Skin epidermis (tissue), 12 donors: ENCODE measurements around the gene SSX2IP.
"Not testable (repeated sequence)": the region's sequence is repeated elsewhere in the genome, so short reads cannot be mapped to it uniquely, and the experiment has no call there.

ENCODE experiments used
- H3K27ac ChIP-seq, 21 experiments: fragments of 200-600 bp; sonication (generic) in 11 of 21; one replicate each; pipeline ENCODE4 v1.5.0; 2020; ENCODE audit warnings: mild to moderate bottlenecking in 3 of 21, inconsistent platforms in 2 of 21, moderate library complexity in 2 of 21
- H3K4me3 ChIP-seq, 7 experiments: fragments of 200-600 bp; sonication (generic) in 2 of 7; one replicate each; pipeline ENCODE4 v1.5.0; 2020; ENCODE audit warnings: inconsistent platforms in 2 of 7, mild to moderate bottlenecking in 2 of 7, moderate library complexity in 1 of 7

The SSX2IP gene

GRCh38 chr1:84690397-84691121 lies at the start of gene SSX2IP:
TSS of gene SSX2IP (minus strand) at chr1:84690461. CDS start at chr1:84671219, 19,242 bp downstream.
- Histone ChIP-seq H3K4me3 (peak within 1 kb of the TSS; percentile 66 to 89 (median 83)), H3K27ac (peak within 1 kb of the TSS; percentile 0 to 93 (median 81))

- Histone ChIP-seq H3K4me3 (no peak overlapping the region), H3K27ac (no peak overlapping the region)
Measured at GRCh38 chr1:84738237-84738636, 48.0 kb upstream of the SSX2IP start.

GRCh38 chr1:84737590-84737989 lies 47.3 kb upstream of the SSX2IP start:
- H3K4me3 ChIP-seq, result no peak overlapping the region
- H3K27ac ChIP-seq, result no peak overlapping the region

GRCh38 chr1:84736944-84737343 lies 46.7 kb upstream of the SSX2IP start:
- H3K4me3 ChIP-seq, result no peak overlapping the region
- H3K27ac ChIP-seq, result no peak overlapping the region

GRCh38 chr1:84736445-84736844 lies 46.2 kb upstream of the SSX2IP start:
- H3K27ac ChIP-seq, result no peak overlapping the region
- H3K4me3 ChIP-seq, result no peak overlapping the region

GRCh38 chr1:84735483-84735882 lies 45.2 kb upstream of the SSX2IP start:
- no peak overlapping the region for H3K4me3 ChIP-seq
- no peak overlapping the region for H3K27ac ChIP-seq

- Histone ChIP-seq H3K4me3 (no peak overlapping the region), H3K27ac (no peak overlapping the region)
Measured at GRCh38 chr1:84732520-84732919, 42.3 kb upstream of the SSX2IP start.

GRCh38 chr1:84731519-84731918 lies 41.3 kb upstream of the SSX2IP start:
- Histone ChIP-seq H3K4me3 (no peak overlapping the region), H3K27ac (no peak overlapping the region)

GRCh38 chr1:84727711-84728110 lies 37.5 kb upstream of the SSX2IP start:
- H3K27ac ChIP-seq, H3K4me3 ChIP-seq: not testable (repeated sequence)

- peak overlapping the region in 1 of 21 experiments; percentile 6 for H3K27ac ChIP-seq
Measured at GRCh38 chr1:84726593-84727499, 36.6 kb upstream of the SSX2IP start.

GRCh38 chr1:84724128-84724860 lies 34.0 kb upstream of the SSX2IP start:
- Histone ChIP-seq H3K27ac (no peak overlapping the region), H3K4me3 (no peak overlapping the region)

More at GRCh38 chr1:84726593-84727499, 36.6 kb upstream of the SSX2IP start:
- no peak overlapping the region for H3K4me3 ChIP-seq

GRCh38 chr1:84722794-84723193 lies 32.5 kb upstream of the SSX2IP start:
- no peak overlapping the region for H3K4me3 ChIP-seq
- H3K27ac ChIP-seq, result no peak overlapping the region

GRCh38 chr1:84721872-84722271 lies 31.6 kb upstream of the SSX2IP start:
- peak overlapping the region in 2 of 21 experiments; percentile 17 to 59 for H3K27ac ChIP-seq
- not testable (repeated sequence) for H3K4me3 ChIP-seq

GRCh38 chr1:84721152-84721551 lies 30.9 kb upstream of the SSX2IP start:
- H3K4me3 ChIP-seq, result no peak overlapping the region
- H3K27ac ChIP-seq, result peak overlapping the region in 2 of 21 experiments; percentile 17 to 59

- peak overlapping the region in 7 of 21 experiments; percentile 1 to 59 (median 28) for H3K27ac ChIP-seq
- no peak overlapping the region for H3K4me3 ChIP-seq
Measured at GRCh38 chr1:84720221-84720780, 30.0 kb upstream of the SSX2IP start.

- Histone ChIP-seq H3K27ac (peak overlapping the region in 9 of 21 experiments; percentile 1 to 59 (median 33)), H3K4me3 (no peak overlapping the region)
Measured at GRCh38 chr1:84719543-84720217, 29.4 kb upstream of the SSX2IP start.

- H3K27ac ChIP-seq, result no peak overlapping the region
- no peak overlapping the region for H3K4me3 ChIP-seq
Measured at GRCh38 chr1:84715342-84716019, 25.2 kb upstream of the SSX2IP start.

- Histone ChIP-seq H3K4me3 (no peak overlapping the region), H3K27ac (peak overlapping the region in 1 of 21 experiments; percentile 45)
Measured at GRCh38 chr1:84712276-84712874, 22.1 kb upstream of the SSX2IP start.
